ENCODE results near the gene ZNF175. TPM values are rescaled to one million over a fixed set of nuclear protein-coding genes. Genes with fewer than 3 reads are reported as not detected.

Gene ZNF175
- total and polyA plus RNA-seq, 11 donors: 2.5 to 13.7 (median 6.4) TPM

GRCh38 chr19:51568456-51568855 lies 2.6 kb upstream of the ZNF175 start:
- intact Hi-C loops (cut with DNase I): loop anchor here in 1 of 10 donors (5.0 kb wide), 1 partner anchor 34 kb away; no protein-coding TSS in a partner anchor
- DNase-seq (no peak), ATAC-seq (no peak)
- peaks cover 0 to 8% (median 5%) of the 10 kb centered on the region in 9 donors for H3K36me3 ChIP-seq
- peaks cover 0 to 42% (median 7%) of the 10 kb centered on the region in 9 donors for H3K27me3 ChIP-seq
- 77 to 86% (median 82%) methylated on average over 1 of the region's 1 CpG for WGBS, 4 donors
- peaks cover 0 to 27% (median 15%) of the 10 kb centered on the region in 12 donors for H3K4me1 ChIP-seq
- no peak overlapping the region for H3K4me3 ChIP-seq
- TF ChIP-seq POLR2A (IDR thresholded peaks at IDR 0.05): no peak
- TF ChIP-seq, protein P1, sequence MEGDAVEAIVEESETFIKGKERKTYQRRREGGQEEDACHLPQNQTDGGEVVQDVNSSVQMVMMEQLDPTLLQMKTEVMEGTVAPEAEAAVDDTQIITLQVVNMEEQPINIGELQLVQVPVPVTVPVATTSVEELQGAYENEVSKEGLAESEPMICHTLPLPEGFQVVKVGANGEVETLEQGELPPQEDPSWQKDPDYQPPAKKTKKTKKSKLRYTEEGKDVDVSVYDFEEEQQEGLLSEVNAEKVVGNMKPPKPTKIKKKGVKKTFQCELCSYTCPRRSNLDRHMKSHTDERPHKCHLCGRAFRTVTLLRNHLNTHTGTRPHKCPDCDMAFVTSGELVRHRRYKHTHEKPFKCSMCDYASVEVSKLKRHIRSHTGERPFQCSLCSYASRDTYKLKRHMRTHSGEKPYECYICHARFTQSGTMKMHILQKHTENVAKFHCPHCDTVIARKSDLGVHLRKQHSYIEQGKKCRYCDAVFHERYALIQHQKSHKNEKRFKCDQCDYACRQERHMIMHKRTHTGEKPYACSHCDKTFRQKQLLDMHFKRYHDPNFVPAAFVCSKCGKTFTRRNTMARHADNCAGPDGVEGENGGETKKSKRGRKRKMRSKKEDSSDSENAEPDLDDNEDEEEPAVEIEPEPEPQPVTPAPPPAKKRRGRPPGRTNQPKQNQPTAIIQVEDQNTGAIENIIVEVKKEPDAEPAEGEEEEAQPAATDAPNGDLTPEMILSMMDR (IDR thresholded peaks at IDR 0.05): no peak
- H3K9me3 ChIP-seq: no peaks in the 10 kb centered on the region
- no peak overlapping the region for H3K27ac ChIP-seq

DNA sequence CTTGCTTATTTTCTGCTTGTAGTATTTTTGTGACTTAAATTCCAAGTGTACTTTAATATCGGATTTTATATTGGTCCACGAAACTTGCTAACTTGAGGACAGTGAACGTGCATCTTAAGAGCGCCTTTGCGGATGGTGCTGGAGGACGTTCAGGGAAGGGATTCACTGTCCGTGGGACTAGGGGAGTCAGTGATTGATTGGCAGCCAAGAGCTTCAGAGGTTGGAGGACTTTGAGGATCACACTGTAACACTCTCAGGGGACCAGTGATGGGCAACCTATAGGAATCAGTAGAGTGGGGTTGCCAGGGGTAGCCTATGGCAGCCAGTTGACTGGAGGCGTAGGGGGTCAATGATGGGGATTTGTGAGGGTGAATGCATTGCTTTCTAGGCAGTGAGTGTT lies 516 bp downstream of the ZNF175 start:
- peaks cover 0 to 13% (median 0%) of the 10 kb centered on the region in 9 donors for H3K27me3 ChIP-seq
- H3K36me3 ChIP-seq: peaks cover 0 to 38% (median 25%) of the 10 kb centered on the region in 9 donors
- intact Hi-C loops (cut with DNase I): loop anchor here in 4 of 10 donors (1.0 to 2.0 kb wide), 2 partner anchors 23 kb away; no protein-coding TSS in a partner anchor
- peak overlapping the region in 10 of 12 donors; percentile 9 to 78 (median 57) for H3K27ac ChIP-seq
- ATAC-seq (peak in 1 of 4 donors; percentile 3), DNase-seq (no peak)
- H3K4me3 ChIP-seq: peak overlapping the region; percentile 42 to 85 (median 70)
- 2 to 9% (median 5%) methylated on average over 8 of the region's 8 CpGs for WGBS, 4 donors
- TF ChIP-seq POLR2A (IDR thresholded peaks at IDR 0.05): no peak
- TF ChIP-seq, protein P1 (IDR thresholded peaks at IDR 0.05): no peak
- no peaks in the 10 kb centered on the region for H3K9me3 ChIP-seq
- peaks cover 0 to 21% (median 15%) of the 10 kb centered on the region in 12 donors for H3K4me1 ChIP-seq

DNA sequence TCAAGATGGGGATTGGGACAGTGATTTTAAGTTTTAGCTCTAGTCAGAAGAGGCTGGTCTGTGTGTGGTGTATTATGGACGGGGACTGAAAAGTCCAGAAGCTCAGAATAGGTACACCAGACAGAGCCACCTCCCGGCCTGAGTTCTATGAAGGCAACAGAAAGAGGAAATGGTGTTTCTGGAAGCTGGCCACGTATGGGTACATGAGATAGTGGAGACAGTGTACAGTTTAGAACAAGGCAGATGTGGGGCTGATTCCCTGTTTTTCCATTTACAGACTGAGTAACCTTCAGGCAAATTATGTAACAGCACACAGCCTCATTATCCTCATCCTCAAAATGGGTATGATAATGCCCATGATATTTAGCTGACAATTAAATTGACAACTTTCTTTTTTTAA lies 1.3 kb downstream of the ZNF175 start:
- no peak for DNase-seq
- peaks cover 0 to 46% (median 31%) of the 10 kb centered on the region in 9 donors for H3K36me3 ChIP-seq
- no peak for ATAC-seq
- peaks cover 0 to 8% (median 0%) of the 10 kb centered on the region in 9 donors for H3K27me3 ChIP-seq
- TF ChIP-seq, protein P1 (IDR thresholded peaks at IDR 0.05): no peak
- no peak for TF ChIP-seq POLR2A (IDR thresholded peaks at IDR 0.05)
- H3K9me3 ChIP-seq: no peaks in the 10 kb centered on the region
- H3K4me1 ChIP-seq: peaks cover 0 to 21% (median 15%) of the 10 kb centered on the region in 12 donors
- no peak overlapping the region for H3K27ac ChIP-seq
- intact Hi-C loops (cut with DNase I): loop anchor here in 2 of 10 donors (2.0 kb wide), 1 partner anchor 20 kb away; no protein-coding TSS in a partner anchor
- peak overlapping the region in 6 of 12 donors; percentile 66 to 85 (median 74) for H3K4me3 ChIP-seq
- WGBS, 4 donors: 52 to 61% (median 57%) methylated on average over 3 of the region's 3 CpGs

DNA sequence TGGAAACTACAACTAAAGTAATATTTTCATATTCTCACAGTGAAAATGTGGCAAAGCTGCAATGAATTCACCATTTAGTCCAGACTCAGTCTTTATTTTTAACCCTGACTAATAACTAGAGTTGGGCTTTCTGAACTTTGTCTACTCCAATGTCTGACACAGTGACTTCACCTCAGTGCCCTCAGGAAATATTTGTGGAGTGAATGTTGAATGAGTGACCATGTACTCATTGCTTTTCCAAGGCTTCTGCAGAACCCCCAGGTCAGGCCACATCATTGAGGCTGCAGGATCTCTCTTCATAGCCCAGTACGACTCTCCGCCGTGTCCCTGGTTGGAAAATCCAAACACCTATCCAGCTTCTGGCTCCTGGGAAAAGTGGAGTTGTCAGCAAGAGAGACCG lies 1.8 kb downstream of the ZNF175 start:
- peaks cover 0 to 21% (median 15%) of the 10 kb centered on the region in 12 donors for H3K4me1 ChIP-seq
- WGBS, 4 donors: 90 to 97% (median 94%) methylated on average over 4 of the region's 4 CpGs
- TF ChIP-seq, protein P1 (IDR thresholded peaks at IDR 0.05): no peak
- TF ChIP-seq POLR2A (IDR thresholded peaks at IDR 0.05): no peak
- peaks cover 0 to 5% (median 0%) of the 10 kb centered on the region in 9 donors for H3K27me3 ChIP-seq
- no peak overlapping the region for H3K27ac ChIP-seq
- H3K4me3 ChIP-seq: peak overlapping the region in 1 of 12 donors; percentile 69
- intact Hi-C loops (cut with DNase I): loop anchor here in 2 of 10 donors (2.0 kb wide), 1 partner anchor 20 kb away; no protein-coding TSS in a partner anchor
- no peak for ATAC-seq
- peaks cover 0 to 46% (median 31%) of the 10 kb centered on the region in 9 donors for H3K36me3 ChIP-seq
- H3K9me3 ChIP-seq: no peaks in the 10 kb centered on the region
- DNase-seq: no peak

Data from heart left ventricle (tissue), 16 donors.